Fibroblast of skin of left biceps (primary cell): ENCODE data around the gene HMX2.

Source experiments
- DNase-seq, 2 experiments: peaks; one replicate each; pipeline ENCODE4 v3.0.0-alpha.2; 2013; ENCODE audit warnings: low read depth in 2 of 2

HMX2 gene

DNA sequence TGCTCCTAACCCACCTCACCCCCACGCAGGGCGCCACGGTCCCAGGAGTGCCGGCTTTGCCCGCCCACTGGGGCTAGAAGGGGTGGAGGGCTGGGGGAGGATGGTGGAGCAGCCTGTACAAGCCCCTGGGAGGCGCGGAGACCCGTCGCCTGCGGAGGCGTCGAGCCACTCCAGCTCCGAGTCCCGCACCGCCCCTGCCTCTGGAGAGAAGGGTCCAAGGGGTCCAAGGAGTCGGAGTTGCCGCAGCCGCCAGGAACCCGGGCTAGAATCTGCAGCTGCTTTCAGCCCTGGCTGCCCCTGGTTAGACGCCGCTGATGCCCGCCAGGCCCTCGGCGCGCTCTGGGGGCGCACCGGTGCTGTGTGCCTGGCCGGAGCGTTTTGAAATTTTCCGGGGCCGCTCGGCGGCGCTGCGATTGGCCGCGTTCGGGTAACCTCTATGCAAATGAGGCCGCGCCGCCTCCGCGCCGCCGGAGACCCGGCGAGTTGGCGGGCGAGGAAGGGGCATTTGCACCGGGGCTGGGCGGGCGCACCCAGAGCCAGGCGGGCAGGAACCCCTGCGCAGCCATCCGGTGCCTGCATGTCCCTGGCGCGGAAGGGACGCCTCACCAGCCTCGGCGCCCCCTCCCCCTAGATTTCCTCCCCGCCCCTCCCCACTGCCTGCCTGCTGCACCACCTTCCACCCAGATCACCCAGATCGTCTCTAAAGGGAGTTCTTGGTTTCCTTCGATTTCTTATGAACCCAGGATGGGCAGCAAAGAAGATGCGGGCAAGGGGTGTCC is at the start of gene HMX2:
Gene HMX2, plus strand, starts transcription at position 502 of the 779 bp plus-strand sequence. Its CDS starts 243 bp downstream, at position 745.
- DNase-seq: no peak

DNA sequence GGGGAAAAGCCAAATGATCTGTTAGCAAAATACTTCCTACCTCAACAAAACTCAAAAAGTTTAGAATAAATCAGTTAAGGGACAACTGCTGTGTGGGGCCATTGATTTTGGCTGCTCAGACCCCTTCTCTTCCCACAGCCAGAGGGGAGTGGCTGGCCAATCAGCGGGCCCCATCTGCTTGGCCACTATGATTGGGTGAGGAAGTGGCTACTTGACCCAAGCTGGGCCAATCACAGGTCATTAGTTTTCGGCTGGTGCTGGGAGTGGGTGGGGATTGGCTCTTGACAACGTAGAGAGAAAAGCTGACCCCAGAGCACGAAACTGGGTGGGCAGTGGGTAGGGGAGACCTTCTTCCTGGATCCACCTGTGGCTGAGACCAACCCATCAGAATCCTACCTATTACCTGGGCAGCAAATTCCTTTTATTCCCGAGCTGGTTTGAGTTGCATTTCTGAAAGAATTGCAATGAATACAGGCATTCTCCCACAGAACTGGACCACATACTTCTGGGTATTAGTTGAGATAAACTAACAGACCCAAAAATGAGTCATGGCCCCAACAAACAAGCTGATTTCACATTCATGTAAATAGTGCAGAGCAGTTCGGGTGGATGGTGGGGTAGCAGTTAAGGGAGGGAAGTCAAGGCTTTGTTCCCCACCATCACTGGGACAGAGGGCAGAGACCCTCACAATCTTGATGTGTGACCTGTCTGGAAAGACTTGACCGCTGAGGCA is 47.7 kb upstream of the HMX2 start:
- DNase-seq: no peak

- no peak for DNase-seq
Observed at GRCh38 chr10:123101872-123102271, 46.1 kb upstream of the HMX2 start.

- DNase-seq: no peak
Observed at GRCh38 chr10:123102673-123103072, 45.3 kb upstream of the HMX2 start.

GRCh38 chr10:123103944-123104343 is 44.0 kb upstream of the HMX2 start:
- no peak for DNase-seq

DNA sequence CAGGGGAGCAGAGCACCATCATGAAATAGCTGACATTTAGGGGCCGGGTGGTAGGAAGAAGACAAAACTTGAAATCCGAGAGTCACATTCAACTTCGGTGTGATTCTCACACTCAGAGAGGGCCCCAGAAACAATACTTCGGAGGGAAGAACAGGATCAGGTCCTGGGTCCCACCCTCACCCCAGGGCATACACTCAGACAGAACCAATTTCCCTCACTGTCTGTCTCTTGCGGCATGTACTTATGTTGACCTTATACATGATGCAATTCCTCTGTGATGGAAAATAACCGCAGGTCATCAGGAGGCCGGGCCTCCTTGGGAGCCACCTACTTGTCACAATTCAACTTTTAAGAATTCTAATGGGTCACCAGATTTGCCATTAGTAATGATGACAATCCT is 38.5 kb upstream of the HMX2 start:
- no peak for DNase-seq

DNA sequence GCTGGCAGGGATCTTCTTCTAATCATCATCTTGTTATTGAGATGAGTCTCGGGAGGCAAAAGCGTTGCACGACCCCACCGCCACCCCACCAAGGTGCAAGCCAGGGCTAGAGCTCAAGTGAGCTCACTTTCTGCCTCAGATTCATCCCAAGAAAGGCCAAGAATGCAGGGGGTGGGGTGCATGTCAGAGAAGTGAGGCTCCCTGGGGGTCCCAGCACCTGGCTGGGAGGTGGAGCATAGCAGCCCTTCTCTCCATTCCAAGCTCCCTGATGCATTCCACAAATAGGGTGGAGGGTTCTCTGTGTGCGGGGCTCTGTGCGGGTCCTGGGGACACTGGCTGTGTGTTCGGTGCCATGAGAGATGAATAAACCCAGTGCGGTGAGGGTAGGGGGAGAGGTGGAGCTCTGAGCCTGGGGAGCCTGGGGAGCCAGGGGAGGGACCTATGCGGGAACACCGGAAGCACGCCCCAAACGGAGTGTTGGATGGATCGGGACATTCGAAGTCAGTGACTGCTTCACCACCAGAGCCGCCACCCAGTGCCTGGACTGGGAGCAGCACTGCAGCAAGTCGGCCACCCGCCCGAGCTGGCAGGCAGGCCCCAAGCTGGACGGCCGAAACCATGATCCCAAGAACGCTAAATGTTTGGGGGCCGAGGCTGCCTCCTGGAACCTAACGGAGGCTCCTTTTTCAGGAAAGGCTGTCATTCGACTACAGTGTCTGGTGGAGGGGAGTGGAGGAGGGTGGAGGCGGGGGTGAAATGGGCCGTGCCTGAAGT is 30.1 kb upstream of the HMX2 start:
- no peak for DNase-seq

DNA sequence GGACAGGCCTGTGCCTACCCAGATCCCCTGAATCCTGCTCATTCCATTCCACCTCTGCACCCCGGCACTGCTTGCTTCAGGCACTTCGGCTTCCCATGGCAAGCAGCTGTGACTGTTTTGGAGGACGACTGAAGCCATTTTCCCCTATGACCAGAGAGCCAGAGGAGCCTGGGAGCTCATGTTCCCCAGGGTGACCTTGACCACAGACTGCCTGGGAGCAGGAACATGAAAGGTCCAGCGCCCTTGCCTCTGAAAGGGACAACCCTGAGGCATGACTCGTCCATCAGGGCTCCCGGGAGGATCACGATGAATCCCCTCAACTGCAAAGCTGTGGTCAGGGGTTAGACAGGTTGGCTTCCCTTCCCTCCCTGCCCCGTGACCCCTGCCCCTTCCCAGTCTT is 28.9 kb upstream of the HMX2 start:
- no peak for DNase-seq

GRCh38 chr10:123126246-123126645 is 21.7 kb upstream of the HMX2 start:
- DNase-seq: no peak

DNA sequence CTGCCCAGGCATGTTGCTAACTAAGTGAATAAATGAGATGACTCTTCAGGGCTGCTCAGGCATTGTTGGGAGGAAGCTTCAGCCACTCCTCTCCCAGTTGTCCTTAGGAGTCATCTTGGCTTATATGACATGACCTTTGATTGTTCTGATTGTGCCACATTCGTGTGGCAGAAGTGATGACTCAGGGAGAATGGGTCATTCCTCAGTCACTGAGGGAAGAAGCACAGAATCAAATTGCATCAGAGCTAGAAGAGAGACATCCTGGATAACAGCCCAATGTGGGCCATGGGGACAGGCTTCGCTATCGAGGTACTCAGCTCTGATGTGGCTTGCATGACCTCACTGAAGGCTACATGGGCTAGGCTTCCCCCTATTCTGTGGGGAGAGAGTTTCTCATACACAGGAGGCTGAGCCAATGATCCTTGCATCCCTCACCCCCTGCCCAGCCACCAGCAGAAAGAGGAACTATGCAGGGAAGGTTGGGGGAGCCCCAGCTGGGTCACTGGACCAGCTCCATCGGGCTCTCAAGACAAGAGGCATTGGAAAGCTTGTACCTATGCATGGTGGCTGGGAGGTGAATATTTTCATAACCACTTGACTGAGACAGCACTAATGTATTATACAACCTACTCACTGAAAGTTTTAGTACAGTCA is 18.2 kb upstream of the HMX2 start:
- no peak for DNase-seq

- peak; percentile 24 to 30 for DNase-seq
Observed at GRCh38 chr10:123132576-123133477, 15.1 kb upstream of the HMX2 start.

- DNase-seq: no peak
Observed at GRCh38 chr10:123133541-123134342, 14.2 kb upstream of the HMX2 start.

DNA sequence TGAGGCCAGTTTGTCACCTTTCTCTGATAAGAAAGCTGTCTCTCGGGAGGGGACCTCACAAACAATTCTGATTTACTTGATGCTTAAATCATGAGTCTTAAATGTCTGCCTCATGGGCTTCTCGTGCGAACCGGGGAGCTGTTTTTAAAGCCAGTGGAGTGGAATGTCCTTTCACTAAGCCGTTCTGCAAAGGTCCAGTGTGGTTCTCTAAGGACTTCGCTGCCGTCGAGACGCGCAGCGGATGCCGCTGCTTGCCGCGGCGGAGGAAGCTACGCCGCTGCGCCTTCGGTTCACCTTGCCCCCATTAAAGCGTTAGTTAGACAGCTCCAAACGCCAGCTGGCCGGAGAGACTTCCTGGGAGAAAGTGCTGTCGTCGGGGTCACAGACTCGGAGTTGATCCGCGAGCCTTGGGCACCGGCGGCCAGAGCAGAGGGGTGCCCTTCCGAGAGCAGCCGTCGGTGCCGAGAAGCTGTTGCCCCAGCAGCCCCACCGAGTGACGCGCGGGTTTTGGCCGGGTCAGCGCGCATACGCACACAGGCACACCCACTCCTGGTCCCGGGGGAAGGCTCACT is 13.5 kb upstream of the HMX2 start:
- no peak for DNase-seq

- no peak for DNase-seq
Observed at GRCh38 chr10:123134915-123135414, 13.0 kb upstream of the HMX2 start.

GRCh38 chr10:123135415-123136141 is 12.4 kb upstream of the HMX2 start, which contains the start of gene HMX3:
Gene HMX3, plus strand, starts transcription at chr10:123135970. Its CDS starts 81 bp downstream, at chr10:123136051.
- DNase-seq: no peak

- no peak for DNase-seq
Observed at GRCh38 chr10:123136221-123136805, 11.6 kb upstream of the HMX2 start.

DNA sequence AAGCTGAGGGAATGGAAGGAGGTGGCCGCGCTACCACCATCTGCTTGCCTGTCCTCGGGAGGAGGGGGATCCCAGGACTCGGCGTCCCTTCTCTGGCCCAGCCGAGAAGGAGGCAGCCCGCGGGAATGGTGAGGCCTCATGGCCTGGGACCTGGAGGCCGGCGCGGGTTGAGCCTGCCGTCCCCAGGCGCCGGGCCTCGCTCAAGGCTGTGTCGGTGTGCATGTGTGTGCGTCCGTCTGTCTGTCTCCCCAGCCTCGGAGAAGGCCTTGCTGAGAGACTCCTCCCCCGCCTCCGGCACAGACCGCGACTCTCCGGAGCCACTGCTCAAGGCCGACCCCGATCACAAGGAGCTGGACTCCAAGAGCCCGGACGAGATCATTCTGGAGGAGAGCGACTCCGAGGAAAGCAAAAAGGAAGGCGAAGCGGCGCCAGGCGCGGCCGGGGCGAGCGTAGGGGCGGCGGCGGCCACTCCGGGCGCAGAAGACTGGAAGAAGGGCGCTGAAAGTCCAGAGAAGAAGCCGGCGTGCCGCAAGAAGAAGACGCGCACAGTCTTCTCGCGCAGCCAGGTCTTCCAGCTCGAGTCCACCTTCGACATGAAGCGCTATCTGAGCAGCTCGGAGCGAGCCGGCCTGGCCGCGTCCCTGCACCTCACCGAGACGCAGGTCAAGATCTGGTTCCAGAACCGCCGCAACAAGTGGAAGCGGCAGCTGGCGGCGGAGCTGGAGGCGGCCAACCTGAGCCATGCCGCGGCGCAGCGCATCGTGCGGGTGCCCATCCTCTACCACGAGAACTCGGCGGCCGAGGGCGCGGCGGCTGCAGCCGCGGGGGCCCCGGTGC is 10.9 kb upstream of the HMX2 start:
- no peak for DNase-seq
